GM12801 (cell line): Measurements from ENCODE around the gene FRMD5.

Experiments
- TF ChIP-seq, protein P1 (sequence below): IDR thresholded peaks from one replicate; pipeline ENCODE4 v1.5.1; 2011; ENCODE audit warnings: control low read depth; ENCODE audit not compliant: insufficient read length; ENCODE audit errors: extremely low read depth

The FRMD5 gene

DNA sequence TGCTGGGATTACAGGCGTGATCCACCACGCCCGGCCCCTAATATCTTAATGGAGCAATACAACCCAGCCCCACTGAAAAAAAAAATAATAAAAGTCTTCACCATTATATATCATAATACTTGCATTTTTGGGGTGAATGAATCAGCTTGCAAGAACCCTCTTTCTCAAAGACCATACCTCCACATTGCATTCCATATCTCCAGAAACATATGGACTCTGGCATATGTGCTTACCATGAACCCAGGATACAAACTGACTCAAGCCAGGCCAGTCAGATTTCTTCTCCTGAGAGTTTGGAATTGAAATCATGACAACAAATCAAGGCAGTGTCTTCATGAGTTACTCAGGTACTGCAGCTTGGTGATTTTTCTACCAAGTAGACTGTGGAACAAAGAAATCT, 101.2 kb downstream of the FRMD5 start:
- TF ChIP-seq, protein P1, sequence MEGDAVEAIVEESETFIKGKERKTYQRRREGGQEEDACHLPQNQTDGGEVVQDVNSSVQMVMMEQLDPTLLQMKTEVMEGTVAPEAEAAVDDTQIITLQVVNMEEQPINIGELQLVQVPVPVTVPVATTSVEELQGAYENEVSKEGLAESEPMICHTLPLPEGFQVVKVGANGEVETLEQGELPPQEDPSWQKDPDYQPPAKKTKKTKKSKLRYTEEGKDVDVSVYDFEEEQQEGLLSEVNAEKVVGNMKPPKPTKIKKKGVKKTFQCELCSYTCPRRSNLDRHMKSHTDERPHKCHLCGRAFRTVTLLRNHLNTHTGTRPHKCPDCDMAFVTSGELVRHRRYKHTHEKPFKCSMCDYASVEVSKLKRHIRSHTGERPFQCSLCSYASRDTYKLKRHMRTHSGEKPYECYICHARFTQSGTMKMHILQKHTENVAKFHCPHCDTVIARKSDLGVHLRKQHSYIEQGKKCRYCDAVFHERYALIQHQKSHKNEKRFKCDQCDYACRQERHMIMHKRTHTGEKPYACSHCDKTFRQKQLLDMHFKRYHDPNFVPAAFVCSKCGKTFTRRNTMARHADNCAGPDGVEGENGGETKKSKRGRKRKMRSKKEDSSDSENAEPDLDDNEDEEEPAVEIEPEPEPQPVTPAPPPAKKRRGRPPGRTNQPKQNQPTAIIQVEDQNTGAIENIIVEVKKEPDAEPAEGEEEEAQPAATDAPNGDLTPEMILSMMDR, result no peak

DNA sequence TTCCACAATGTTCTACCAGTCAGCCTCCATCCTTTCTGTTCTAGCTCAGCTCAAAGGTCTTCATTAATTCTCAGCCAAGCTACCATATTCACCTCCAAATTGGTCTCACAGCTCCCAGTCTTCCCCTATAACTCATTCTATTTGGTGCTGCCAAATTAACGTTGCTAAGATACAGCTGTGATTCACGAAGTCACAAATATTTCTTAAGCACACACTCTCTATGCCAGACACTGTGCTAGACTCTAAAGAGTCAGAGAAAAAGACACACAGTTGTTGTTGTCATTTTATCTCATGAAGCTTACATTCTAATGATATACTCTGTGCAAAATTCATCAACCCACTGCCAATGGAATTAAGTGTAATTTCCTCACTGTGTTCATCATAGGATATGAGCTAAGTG, 102.8 kb downstream of the FRMD5 start:
- TF ChIP-seq, protein P1, result no peak

DNA sequence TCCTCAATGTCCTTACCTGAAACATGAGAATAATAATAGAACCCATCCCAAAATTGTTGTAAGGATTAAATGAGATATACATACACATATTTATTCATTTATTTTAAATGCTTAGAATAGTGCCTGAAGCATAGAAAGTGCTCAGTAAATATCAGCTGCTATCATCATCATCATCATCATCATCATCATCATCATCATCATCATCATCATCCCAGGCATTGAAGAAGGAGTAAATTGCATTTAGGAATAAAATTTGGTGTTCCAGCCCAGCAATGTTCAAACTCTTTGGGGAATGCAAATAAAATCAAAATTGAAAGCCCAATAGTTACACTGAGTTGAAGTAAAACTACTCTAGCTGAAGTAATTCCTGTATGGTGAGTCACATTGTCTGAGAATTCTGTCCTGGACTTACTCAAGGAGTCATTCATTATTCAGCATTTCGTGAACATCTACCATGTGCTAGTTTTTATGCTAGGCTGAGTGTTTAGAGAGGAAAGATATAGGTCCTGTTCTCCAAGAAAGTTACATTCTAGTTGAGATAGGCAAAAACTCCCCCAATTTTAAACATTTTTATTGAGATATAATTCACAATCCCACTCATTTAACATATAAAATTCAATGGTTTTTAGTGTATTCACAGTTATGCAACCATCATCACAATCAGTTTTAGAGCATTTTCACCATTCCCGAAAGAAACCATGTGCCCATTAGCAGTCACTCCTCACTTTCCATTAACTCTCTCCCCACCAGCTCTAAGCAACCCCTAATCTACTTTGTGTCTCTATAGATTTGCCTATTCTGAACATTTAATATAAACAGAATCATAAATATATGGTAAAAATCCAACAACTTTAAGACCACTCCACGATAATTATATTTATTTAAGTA, 107.2 kb downstream of the FRMD5 start:
- TF ChIP-seq, protein P1, result no peak

DNA sequence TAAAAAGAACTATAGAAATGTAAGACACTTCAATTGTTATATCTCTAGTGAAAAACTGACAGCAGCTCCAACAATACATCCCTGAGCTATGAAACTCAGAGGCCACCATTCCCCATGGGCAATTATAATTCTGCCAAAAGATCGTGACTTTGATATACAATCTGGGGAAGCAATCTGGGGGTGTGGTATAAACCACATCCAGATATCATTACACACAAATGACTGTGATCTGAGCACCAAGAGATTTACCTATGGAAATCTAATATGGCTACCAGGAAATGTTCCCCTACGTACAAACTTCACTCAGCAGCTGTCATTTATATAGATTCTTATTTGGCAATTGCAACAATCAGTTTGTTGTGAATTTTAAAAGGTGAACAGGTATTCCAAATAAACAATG, 110.3 kb downstream of the FRMD5 start:
- TF ChIP-seq, protein P1, result no peak

DNA sequence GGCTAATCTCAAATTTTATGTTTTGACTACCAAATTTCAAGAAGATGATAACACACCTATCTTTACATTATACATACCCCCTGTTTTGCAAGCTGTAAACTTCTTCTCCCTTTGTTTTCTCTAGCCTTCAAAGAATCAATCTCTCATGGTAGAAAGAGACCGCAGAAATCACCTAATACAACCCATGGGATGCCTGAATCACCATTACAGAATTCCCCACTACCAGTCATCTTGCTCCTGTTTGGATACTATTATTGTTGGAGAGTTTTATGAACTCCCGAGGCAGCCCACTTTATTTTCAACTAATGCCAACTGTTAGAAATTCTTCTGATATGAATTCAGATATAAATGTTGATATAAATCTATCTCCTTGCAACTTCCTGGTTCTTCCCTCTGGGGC, 110.9 kb downstream of the FRMD5 start:
- TF ChIP-seq, protein P1, result no peak

DNA sequence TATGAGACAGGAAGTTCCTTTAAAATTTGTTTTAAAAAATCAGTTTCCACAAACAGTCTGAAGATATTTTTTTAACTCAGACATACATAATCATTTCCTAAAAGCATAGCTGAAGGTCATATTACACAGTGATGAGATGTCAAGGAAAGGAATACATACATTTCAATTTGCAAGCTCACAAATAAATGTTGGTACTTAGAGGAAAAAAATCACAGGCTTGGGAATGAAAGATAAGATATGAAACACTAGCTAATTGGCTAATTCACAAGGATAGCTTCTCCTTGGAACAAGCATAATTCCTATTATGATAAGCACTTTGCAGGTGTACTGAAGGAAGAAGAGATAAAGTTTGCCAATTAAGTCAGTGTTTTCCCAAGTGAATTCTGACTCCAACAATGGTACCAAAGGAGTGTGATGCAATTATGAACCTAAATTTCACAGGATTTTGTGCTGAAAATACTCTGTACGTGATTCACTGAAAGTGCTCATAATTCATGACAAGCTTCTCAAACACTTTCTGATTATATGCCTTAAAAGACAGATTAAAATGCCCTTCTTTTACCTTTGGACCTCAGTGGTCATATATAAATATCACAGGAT, 112.4 kb downstream of the FRMD5 start:
- TF ChIP-seq, protein P1, result no peak

DNA sequence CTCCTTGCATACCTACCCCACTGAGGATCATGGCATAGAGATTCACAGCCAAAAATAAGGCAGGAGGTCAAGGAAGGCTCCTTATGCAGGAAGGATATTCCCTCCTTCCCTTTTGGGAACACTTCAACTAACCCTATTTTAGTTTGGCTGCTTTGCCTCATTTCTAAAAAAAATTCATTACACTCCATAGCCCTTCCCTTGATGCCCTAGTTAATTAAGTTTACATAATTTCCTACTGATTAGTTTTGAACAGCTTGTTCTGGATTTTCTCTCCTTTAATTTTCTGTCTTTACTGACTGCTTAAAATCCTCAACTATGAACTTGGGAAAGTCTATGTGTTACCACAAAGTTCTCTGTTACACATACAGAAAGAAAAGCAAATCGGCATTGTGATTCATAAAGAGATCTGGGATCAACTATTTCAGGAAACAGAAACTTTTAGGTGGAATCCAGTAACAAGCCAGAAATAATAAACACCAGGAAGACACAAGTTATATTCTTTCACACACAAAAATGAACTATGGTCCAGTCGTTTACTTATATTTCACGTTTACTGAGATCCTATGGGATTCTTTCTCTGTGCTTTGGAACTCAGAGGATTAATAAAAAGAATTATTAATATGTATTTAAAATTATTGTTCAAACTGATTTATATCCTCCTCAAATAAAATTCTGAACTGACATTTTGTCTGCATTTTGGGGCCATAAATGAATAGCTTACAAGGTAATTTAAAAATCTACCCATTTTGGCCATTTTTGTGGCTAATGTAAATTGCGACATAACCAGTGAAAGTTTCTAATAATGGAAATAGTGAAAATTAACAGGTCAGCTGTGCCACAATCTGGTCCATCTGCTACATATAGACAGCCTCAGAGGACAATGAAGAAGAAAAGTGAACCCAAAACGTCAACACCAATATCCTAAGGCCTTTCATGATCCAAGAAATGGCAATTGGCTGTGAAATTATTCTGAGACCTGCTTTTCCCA, 113.8 kb downstream of the FRMD5 start:
- TF ChIP-seq, protein P1, result no peak
